ENCODE results near the gene LMCD1.

DNA sequence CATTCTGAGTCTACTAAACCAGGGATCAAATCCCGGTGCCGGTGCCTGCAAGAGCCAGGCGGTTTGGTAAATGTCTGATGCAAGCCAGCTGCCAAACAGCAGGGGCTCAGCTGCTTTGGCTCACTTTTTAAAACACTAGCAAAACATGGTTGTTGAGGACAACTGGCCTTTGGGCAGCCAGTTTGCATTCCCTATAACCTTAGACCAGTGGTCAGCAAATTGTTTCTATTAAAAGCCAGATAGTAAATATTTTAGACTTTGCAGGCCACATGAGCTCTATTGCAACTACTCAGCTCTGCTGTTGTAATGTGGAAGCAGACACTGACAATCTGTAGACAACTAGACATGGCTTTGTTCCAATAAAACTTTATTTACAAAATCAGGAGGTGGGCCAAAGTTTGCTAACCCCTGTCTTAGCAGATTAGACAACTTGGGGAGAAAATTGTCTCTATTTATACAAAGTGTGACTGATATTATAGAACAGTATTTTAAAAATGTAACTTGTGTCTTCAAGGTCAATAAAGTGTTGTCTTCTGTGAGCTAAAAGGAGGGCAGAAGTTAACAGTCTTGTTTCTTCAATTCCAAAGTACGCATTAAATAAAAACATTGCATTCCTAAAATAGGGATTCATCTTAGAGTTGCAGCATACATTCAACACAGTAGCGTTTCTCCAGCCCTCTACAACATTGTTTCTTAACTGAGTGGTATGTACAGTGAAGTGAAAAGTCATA, 75.4 kb downstream of the LMCD1 start:
- TF ChIP-seq EP300 (IDR thresholded peaks at IDR 0.05) (no peak), POLR2A (IDR thresholded peaks at IDR 0.05; ENCODE audit: low read depth) (no peak)
- TF ChIP-seq, protein P1, sequence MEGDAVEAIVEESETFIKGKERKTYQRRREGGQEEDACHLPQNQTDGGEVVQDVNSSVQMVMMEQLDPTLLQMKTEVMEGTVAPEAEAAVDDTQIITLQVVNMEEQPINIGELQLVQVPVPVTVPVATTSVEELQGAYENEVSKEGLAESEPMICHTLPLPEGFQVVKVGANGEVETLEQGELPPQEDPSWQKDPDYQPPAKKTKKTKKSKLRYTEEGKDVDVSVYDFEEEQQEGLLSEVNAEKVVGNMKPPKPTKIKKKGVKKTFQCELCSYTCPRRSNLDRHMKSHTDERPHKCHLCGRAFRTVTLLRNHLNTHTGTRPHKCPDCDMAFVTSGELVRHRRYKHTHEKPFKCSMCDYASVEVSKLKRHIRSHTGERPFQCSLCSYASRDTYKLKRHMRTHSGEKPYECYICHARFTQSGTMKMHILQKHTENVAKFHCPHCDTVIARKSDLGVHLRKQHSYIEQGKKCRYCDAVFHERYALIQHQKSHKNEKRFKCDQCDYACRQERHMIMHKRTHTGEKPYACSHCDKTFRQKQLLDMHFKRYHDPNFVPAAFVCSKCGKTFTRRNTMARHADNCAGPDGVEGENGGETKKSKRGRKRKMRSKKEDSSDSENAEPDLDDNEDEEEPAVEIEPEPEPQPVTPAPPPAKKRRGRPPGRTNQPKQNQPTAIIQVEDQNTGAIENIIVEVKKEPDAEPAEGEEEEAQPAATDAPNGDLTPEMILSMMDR (IDR thresholded peaks at IDR 0.05) = no peak
